IPS-18a (cell line): ENCODE data around the gene EFCAB14.
A peak's percentile ranks its signal among the peaks of the same experiment; 100 is the strongest.
"Not testable (repeated sequence)": the region's sequence is repeated elsewhere in the genome, so short reads cannot be mapped to it uniquely, and the experiment has no call there.

Source experiments
- H3K27ac ChIP-seq: one replicate; pipeline ENCODE4 v1.5.1; 2013; ENCODE audit warnings: low read length
- H3K27me3 ChIP-seq: one replicate; pipeline ENCODE4 v1.6.1; 2013; ENCODE audit warnings: mild to moderate bottlenecking, low read length; ENCODE audit not compliant: control insufficient read depth, insufficient read depth
- H3K36me3 ChIP-seq: one replicate; pipeline ENCODE4 v1.6.1; 2013; ENCODE audit warnings: low read depth, low read length; ENCODE audit not compliant: control insufficient read depth
- H3K4me1 ChIP-seq: one replicate; pipeline ENCODE4 v1.6.1; 2013; ENCODE audit warnings: low read depth, low read length; ENCODE audit not compliant: control insufficient read depth
- H3K4me3 ChIP-seq: one replicate; pipeline ENCODE4 v1.5.1; 2013; ENCODE audit warnings: low read length
- H3K9ac ChIP-seq: one replicate; pipeline ENCODE4 v1.6.1; 2013; ENCODE audit warnings: mild to moderate bottlenecking, low read length, moderate library complexity
- H3K9me3 ChIP-seq: one replicate; pipeline ENCODE4 v1.6.1; 2013; ENCODE audit warnings: low read depth, low read length; ENCODE audit not compliant: control insufficient read depth

EFCAB14 gene, protein sequence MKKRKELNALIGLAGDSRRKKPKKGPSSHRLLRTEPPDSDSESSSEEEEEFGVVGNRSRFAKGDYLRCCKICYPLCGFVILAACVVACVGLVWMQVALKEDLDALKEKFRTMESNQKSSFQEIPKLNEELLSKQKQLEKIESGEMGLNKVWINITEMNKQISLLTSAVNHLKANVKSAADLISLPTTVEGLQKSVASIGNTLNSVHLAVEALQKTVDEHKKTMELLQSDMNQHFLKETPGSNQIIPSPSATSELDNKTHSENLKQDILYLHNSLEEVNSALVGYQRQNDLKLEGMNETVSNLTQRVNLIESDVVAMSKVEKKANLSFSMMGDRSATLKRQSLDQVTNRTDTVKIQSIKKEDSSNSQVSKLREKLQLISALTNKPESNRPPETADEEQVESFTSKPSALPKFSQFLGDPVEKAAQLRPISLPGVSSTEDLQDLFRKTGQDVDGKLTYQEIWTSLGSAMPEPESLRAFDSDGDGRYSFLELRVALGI

DNA sequence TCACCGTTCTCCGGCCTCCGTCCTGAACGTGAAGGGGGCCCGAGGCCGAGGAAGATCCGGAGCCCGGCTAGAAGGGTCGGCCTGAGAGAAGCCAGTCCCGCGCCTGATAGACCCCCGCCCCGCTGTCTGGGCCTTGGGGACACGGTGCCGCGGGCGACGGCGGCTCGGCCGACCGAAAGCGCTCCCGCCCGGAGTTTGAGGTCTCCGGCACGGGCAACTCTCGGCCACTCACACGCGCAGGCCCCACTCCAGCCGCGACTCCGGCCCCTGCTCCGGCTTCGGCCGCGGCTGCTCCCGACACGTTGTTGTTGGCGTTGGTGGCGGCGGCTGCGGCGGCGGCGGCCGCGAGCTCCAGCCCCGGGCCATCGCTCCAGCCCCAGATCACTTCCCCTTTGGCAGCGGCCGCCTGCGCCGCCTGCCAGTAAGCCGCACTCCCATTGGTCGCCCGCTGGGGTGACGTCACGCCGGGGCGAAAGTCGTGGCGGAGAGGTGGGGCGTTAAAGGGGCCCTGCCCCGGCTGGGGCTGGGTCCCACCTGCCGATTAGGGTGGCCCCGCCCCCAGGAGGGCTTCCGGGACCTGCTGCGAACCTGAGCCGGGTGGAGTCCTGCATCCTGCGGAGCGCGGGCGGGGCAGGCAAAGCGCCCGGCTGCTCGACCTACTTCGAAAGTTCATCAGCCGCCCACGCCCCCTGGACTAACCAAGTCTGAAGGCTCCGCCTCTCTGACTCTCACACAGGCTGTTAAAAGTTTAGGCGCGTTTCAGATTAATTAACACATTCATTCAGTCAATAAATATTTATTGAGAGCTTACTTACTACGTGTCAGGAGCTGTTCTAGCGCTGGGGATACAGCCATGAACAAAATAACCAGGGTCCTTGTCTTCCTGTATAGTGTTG, at the start of gene EFCAB14:
TSS of gene EFCAB14 (minus strand) at position 388 of the 896 bp plus-strand sequence. CDS start 1,027 bp downstream, outside the sequence.
- peaks cover 12% of the 10 kb centered on the region for H3K4me1 ChIP-seq
- H3K4me3 ChIP-seq = peak within 1 kb of the TSS; percentile 93
- no peaks in the 10 kb centered on the region for H3K27me3 ChIP-seq
- no peaks in the 10 kb centered on the region for H3K9me3 ChIP-seq
- H3K9ac ChIP-seq = peak within 1 kb of the TSS; percentile 72
- H3K27ac ChIP-seq = no peak within 1 kb of the TSS
- peaks cover 18% of the 10 kb centered on the region for H3K36me3 ChIP-seq

DNA sequence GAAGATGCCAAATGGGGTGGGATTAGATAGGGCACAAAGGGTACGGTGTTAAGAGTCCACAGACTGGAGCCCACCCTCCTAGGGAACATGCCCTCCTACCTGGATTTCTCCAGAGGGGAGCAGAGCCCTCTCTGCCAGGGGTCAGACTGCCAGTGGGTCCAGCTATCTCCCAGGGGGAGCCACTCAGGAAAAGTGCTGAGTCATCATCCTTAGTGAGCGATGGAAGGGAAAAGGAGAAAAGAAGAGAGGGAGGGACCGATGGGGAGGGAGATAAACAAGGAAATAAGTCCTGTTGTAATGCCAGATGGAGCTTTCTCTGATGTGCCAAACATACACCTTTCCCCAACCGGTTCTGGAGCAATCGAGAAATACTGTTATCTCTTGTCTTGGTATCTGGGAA, 49.5 kb upstream of the EFCAB14 start:
- Histone ChIP-seq H3K36me3 (no peaks in the 10 kb centered on the region), H3K4me3 (no peak overlapping the region), H3K27ac (no peak overlapping the region), H3K27me3 (no peaks in the 10 kb centered on the region), H3K4me1 (no peaks in the 10 kb centered on the region), H3K9me3 (peaks cover 12% of the 10 kb centered on the region), H3K9ac (no peak overlapping the region)

DNA sequence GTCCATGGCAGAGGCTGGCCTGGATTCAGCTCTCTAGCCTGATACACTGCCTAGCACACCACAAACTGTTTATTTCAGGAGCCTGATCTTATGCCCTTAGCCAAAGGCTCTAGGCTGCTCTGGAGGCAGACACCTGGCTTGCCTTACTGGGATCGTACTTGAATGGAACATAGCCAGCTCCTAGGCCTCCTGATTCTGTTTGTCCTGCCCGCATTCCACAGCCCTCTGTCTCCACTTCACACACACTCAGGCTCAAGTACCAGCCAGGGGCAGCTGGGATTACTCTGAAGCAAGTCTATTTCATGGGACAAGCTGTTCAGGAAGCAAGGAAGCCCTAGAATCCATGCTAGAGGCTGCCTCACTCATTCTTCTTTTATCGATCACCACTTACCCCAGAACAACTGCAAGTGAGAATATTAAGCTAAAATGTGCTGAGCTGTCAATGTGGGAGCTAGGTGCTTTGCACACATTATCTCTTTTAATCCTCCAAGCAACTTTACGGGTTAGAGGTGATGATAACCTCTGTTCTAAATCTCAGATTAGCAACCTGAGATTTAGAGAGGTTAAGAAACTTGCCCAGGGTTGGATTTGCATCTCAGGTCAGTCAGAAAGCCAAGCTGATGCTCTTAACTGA, 48.9 kb upstream of the EFCAB14 start:
- Histone ChIP-seq H3K27ac (no peak overlapping the region), H3K9me3 (peaks cover 12% of the 10 kb centered on the region)

DNA sequence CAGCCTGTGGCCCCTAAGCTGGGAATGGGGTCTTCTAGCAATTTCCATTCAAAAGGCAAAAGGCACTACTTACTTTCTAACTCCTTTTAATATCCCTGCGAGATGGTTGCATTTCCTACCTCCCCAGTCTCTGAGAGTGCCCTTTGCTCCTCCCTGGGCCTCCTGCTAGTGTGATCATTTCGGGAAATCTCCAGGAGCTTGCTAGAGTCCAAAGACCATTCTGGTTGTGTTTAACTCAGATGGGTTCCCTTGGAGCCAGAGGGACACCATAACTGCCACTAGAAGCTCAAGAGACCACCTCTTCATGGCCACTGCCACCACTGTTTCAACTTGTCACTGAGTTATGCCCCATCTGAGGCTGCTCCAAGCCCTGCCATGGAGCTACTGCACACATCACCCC, 45.5 kb upstream of the EFCAB14 start:
- Histone ChIP-seq H3K9me3 (no peaks in the 10 kb centered on the region), H3K27ac (no peak overlapping the region), H3K4me3 (no peak overlapping the region), H3K27me3 (no peaks in the 10 kb centered on the region), H3K36me3 (no peaks in the 10 kb centered on the region), H3K9ac (no peak overlapping the region), H3K4me1 (no peaks in the 10 kb centered on the region)

More for the DNA sequence above, 48.9 kb upstream of the EFCAB14 start:
- H3K36me3 ChIP-seq = no peaks in the 10 kb centered on the region
- H3K4me3 ChIP-seq = no peak overlapping the region
- no peaks in the 10 kb centered on the region for H3K4me1 ChIP-seq
- no peaks in the 10 kb centered on the region for H3K27me3 ChIP-seq
- H3K9ac ChIP-seq = no peak overlapping the region

DNA sequence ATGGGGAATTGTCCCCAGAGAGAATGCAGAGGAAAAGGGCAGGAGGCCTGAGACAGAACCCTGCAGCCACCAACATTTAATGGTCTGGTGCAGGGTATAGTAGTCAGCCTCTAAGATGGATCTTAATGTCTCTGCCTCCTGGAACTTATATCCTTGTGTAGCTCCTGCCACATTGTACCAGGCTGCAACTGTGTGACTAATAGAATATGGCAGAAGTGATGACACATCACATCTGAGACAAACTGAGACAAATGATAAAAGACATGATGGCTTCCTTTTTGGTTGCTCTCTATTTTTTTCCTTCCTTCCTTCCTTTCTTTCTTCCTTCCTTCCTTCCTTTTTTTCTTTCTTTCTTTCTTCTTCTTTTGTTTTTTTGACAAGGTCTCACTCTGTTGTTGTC, 42.8 kb upstream of the EFCAB14 start:
- Histone ChIP-seq H3K4me1 (peaks cover 12% of the 10 kb centered on the region), H3K27ac (no peak overlapping the region), H3K27me3 (no peaks in the 10 kb centered on the region), H3K36me3 (no peaks in the 10 kb centered on the region), H3K4me3 (no peak overlapping the region), H3K9ac (no peak overlapping the region), H3K9me3 (no peaks in the 10 kb centered on the region)

DNA sequence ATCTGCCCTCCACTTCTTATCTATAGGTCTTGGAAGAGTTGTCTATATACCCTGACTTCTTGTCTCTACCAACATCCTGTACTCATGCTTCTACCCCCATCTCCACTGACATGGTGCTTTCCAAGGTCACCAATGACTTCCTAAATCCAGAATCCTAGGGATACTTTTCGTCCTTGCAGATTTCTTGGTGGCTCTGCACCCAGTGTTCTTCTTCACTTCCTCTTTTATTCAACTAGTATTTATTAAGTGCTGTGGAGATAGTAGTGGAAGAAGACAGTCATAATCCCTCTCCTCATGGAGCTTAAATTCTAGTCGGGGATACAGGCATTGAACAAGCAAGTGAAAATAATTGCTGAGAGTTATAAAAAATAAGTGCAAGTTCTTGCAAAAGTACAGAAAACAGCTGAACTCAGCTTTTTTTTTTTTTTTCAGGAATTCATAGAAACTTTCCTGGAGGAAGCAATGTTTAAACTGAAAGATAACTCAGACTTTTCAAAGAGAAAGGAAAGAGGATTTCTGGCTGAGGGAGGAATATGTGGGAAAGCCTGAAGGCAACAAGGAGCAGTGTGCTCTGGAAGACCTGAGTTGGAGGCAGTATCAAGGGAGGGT, 41.7 kb upstream of the EFCAB14 start:
- no peaks in the 10 kb centered on the region for H3K27me3 ChIP-seq
- peaks cover 15% of the 10 kb centered on the region for H3K4me1 ChIP-seq
- no peaks in the 10 kb centered on the region for H3K9me3 ChIP-seq
- no peak overlapping the region for H3K9ac ChIP-seq
- no peak overlapping the region for H3K4me3 ChIP-seq
- H3K27ac ChIP-seq = no peak overlapping the region
- no peaks in the 10 kb centered on the region for H3K36me3 ChIP-seq

DNA sequence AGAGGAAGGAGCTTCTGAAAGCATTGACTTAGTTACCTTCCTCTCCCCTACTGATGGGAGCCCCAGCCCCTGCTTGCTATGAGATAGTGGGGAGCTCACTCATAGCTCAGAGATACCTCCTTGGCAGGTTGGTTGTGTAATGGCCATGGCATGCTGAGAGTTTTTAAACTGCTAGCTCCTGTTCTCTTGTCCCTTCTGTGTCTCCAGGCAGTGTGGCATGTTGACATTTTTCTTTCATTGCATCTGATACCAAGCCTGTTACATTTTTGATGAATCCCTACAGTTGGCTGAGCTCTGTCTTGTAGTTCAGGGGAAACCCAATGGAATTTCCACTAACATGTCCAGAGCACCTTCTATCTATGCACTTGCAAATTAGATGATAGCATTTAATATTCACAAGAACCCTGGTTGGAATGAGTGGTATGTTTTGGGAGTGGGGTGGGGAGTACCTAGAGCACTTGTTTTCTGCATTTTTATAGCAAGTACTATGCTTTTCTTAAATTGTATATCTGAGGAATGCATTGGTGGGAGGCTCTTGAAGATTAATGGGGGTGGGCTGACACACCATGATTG, 39.1 kb upstream of the EFCAB14 start:
- no peak overlapping the region for H3K9ac ChIP-seq
- no peaks in the 10 kb centered on the region for H3K9me3 ChIP-seq
- H3K4me1 ChIP-seq = peaks cover 15% of the 10 kb centered on the region
- H3K27ac ChIP-seq = no peak overlapping the region
- no peaks in the 10 kb centered on the region for H3K36me3 ChIP-seq
- no peak overlapping the region for H3K4me3 ChIP-seq
- no peaks in the 10 kb centered on the region for H3K27me3 ChIP-seq

DNA sequence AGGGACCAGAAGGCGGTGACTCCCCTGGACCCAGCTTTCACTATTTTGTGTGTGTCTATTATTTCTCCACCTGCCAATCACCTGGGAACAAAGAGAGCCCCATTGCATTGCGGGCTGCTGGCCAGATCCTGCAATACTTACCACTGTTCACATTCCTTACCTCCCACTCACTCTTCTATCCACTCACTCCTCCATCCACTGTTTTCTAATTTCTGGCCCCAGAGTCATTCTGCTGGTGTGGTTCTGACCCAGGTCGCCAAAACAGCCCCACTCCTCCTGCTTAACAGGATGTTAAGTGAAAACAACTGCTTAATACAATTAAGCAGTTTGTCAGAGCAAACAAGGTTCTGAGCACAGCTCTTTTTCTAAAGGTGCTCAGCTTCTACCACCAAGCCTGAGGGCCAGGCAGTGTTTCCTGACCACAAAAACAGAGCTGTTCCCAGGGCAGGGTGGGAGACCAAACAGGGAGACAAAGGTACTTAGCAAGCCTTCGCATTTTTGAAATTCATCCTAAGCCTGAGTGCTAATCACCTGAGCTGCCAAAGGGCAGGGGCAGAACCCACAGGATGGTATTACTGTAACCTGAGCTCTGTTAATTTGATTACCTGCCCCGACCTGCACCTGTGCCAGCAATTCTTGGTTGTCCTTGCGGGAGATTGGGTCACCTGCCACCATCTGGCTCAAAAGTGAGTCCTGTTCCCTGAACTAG, 38.5 kb upstream of the EFCAB14 start:
- Histone ChIP-seq H3K36me3 (no peaks in the 10 kb centered on the region), H3K4me3 (no peak overlapping the region), H3K27me3 (no peaks in the 10 kb centered on the region), H3K9ac (no peak overlapping the region), H3K4me1 (peaks cover 15% of the 10 kb centered on the region), H3K27ac (no peak overlapping the region), H3K9me3 (no peaks in the 10 kb centered on the region)

DNA sequence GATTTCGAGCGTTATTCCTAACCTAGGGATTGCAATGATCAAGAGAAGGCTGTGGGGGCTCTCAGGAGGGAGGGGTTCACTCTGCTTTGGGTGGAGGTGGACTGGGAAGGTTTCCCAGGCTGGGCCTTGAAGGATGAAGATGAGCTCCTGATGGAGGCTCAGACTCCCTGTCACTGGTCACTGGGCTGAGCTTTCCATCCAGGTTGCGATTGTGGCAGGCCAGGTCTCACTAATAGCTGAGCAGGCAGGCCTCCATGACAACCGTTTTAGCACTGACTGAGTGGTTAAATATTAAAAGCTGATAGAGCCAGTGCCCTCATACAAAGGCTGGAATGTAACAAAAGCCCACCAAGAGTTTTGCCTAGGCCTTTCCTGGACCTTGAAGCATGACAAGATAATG, 36.2 kb upstream of the EFCAB14 start:
- H3K27ac ChIP-seq = no peak overlapping the region

DNA sequence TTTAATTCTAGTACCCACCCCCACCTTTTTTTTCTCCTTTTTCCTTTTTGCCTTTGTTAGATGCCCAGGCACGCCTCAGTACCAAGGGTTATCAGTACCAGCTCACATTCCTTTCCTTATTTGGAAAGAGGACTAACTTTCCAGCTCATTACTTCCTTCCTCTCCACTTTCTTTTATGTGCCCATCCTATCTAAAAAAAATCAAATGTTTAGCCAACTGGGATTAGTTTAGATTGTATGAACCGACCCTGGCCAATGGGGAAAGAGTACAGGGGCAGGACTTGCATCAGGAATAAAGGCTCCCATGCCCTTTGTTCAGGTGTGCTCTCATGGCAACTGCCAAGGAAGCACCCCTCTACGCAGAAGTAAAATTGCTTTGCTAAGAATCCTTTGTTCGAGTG, 35.8 kb upstream of the EFCAB14 start:
- H3K27ac ChIP-seq, H3K27me3 ChIP-seq, H3K36me3 ChIP-seq, H3K4me3 ChIP-seq, H3K9ac ChIP-seq, H3K9me3 ChIP-seq: not testable (repeated sequence)
- H3K4me1 ChIP-seq = peaks cover 15% of the 10 kb centered on the region

More for the DNA sequence above, 36.2 kb upstream of the EFCAB14 start:
- Histone ChIP-seq H3K4me1 (peaks cover 15% of the 10 kb centered on the region), H3K9ac (no peak overlapping the region), H3K9me3 (no peaks in the 10 kb centered on the region), H3K4me3 (no peak overlapping the region), H3K27me3 (no peaks in the 10 kb centered on the region), H3K36me3 (no peaks in the 10 kb centered on the region)
